ENCODE measurements around the gene TMPRSS3. TPM values are rescaled to one million over a fixed set of nuclear protein-coding genes. Genes with fewer than 3 reads are reported as not detected.

TMPRSS3 gene
- total and polyA plus RNA-seq, 9 of the 15 experiments (the other 6 are each of a cell fraction or from before 2014, with no cell fraction given) = 0.07 TPM; not detected in 8

DNA sequence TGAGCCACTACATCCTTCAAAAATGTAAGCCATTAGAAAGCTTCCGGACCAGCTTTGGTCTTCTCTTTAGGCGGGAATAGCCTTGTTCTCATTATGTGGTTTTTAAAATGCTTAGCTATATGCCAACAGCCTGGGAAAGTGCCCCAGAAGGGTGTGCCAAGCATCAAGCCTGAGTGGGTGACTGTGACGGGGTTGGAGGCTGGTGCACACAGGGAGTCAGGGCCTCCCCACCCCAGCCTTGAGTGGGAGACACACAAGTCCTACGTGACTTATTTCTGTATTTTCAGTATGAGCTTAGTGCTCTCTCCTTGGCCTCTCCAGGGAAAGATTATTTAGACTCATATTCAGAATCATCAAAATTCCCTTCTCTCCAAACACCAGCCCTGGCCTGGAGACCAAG lies 17.6 kb upstream of the TMPRSS3 start (continued):
- TF ChIP-seq, protein P1, sequence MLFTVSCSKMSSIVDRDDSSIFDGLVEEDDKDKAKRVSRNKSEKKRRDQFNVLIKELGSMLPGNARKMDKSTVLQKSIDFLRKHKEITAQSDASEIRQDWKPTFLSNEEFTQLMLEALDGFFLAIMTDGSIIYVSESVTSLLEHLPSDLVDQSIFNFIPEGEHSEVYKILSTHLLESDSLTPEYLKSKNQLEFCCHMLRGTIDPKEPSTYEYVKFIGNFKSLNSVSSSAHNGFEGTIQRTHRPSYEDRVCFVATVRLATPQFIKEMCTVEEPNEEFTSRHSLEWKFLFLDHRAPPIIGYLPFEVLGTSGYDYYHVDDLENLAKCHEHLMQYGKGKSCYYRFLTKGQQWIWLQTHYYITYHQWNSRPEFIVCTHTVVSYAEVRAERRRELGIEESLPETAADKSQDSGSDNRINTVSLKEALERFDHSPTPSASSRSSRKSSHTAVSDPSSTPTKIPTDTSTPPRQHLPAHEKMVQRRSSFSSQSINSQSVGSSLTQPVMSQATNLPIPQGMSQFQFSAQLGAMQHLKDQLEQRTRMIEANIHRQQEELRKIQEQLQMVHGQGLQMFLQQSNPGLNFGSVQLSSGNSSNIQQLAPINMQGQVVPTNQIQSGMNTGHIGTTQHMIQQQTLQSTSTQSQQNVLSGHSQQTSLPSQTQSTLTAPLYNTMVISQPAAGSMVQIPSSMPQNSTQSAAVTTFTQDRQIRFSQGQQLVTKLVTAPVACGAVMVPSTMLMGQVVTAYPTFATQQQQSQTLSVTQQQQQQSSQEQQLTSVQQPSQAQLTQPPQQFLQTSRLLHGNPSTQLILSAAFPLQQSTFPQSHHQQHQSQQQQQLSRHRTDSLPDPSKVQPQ (CRISPR knock-in tag; IDR thresholded peaks at IDR 0.05; ENCODE audit: borderline replicate concordance) = no peak
- no peak for TF ChIP-seq SPI1 (IDR thresholded peaks at IDR 0.05; ENCODE audit: borderline replicate concordance, low read depth, low read length)
- TF ChIP-seq, protein P2, sequence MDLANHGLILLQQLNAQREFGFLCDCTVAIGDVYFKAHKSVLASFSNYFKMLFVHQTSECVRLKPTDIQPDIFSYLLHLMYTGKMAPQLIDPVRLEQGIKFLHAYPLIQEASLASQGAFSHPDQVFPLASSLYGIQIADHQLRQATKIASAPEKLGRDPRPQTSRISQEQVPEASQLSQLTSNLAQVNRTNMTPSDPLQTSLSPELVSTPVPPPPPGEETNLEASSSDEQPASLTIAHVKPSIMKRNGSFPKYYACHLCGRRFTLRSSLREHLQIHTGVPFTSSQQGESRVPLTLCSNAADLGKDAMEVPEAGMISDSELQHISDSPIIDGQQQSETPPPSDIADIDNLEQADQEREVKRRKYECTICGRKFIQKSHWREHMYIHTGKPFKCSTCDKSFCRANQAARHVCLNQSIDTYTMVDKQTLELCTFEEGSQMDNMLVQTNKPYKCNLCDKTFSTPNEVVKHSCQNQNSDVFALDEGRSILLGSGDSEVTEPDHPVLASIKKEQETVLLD (IDR thresholded peaks at IDR 0.05) = no peak
- no peak for TF ChIP-seq ZNF263 (CRISPR knock-in tag; IDR thresholded peaks at IDR 0.05; ENCODE audit: borderline replicate concordance)

DNA sequence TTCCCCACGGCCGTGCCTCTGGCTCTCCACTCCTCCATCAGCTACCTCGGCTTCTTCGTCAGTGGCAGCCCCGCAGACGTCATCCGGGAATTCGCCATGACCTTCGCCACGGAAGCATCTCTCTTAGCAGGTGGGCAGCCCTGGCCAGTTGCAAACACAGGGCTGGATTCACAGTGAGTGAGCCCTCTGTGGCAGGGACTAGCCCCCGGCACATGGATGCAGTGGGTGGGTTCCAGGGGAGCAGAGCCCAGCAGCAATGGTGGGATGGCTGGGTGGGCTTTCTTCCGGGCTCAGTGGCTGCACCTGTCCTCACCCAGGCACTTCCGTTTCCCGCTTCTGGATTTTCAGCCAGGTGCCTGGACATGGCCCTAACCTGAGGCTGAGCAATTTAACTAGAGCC lies 17.2 kb upstream of the TMPRSS3 start:
- Histone ChIP-seq H3K79me2 (ENCODE audit: control insufficient read depth, insufficient read depth, low read length) (no peaks in the 10 kb centered on the region), H3K4me3 (no peak overlapping the region), H3K27ac (ENCODE audit: extremely low read depth, low read depth, low read length) (no peak overlapping the region), H3K36me3 (ENCODE audit: control insufficient read depth, insufficient read depth, low read length) (peaks cover 4% of the 10 kb centered on the region; the same call in 2 of the 3 replicates), H3K27me3 (ENCODE audit: control insufficient read depth in 2 of 2, insufficient read depth in 2 of 2, low read length in 2 of 2) (no peaks in the 10 kb centered on the region), H3K4me2 (ENCODE audit: insufficient read depth, low read length) (no peak overlapping the region), H3K9me3 (replicated peaks; ENCODE audit: control insufficient read depth, insufficient read depth, low read depth, low read length) (no peaks in the 10 kb centered on the region), H3K4me1 (replicated peaks in 1 of 2; ENCODE audit: control insufficient read depth in 2 of 2, insufficient read depth in 2 of 2, low read length in 2 of 2) (peaks cover 11 to 20% of the 10 kb centered on the region in 2 experiments; a peak in 4 of 5 replicates), H4K20me1 (replicated peaks; ENCODE audit: control insufficient read depth, insufficient read depth, low read length) (no peaks in the 10 kb centered on the region; the same call in 1 of the 2 replicates), H3K9ac (ENCODE audit: insufficient read depth in 1 of 2, low read depth in 2 of 2, low read length in 2 of 2) (no peak overlapping the region), H2AFZ (ENCODE audit: low read depth, low read length) (no peak overlapping the region), H3K9me1 (ENCODE audit: control insufficient read depth, insufficient read depth, low read length) (peaks cover 3% of the 10 kb centered on the region)
- POLR2A ChIA-PET = interaction anchor here (0.6 to 1.3 kb wide), 2 partner anchors 13 to 29 kb away, joined by 3 to 6 read pairs; no protein-coding TSS in a partner anchor
- 65% methylated on average over 14 of the region's 14 CpGs for WGBS (ENCODE audit: insufficient coverage, low coverage, missing lambda C conversion rate)
- in situ Hi-C loops (cut with MboI) (no loop called here), intact Hi-C loops (cut with micrococcal nuclease) (no loop called here)
- no peak for FAIRE-seq
- DNase-seq (ENCODE audit: extremely low read depth in 1 of 4, low spot score in 3 of 4) = no peak
- BruUV-seq (replicated peaks) = no TSS peak
- no peak for ATAC-seq
- CTCF ChIA-PET (ENCODE audit: low intra/inter-chr PET ratio) = no interaction called here
- TF ChIP-seq, protein P3, sequence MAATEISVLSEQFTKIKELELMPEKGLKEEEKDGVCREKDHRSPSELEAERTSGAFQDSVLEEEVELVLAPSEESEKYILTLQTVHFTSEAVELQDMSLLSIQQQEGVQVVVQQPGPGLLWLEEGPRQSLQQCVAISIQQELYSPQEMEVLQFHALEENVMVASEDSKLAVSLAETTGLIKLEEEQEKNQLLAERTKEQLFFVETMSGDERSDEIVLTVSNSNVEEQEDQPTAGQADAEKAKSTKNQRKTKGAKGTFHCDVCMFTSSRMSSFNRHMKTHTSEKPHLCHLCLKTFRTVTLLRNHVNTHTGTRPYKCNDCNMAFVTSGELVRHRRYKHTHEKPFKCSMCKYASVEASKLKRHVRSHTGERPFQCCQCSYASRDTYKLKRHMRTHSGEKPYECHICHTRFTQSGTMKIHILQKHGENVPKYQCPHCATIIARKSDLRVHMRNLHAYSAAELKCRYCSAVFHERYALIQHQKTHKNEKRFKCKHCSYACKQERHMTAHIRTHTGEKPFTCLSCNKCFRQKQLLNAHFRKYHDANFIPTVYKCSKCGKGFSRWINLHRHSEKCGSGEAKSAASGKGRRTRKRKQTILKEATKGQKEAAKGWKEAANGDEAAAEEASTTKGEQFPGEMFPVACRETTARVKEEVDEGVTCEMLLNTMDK (IDR thresholded peaks at IDR 0.05; ENCODE audit: borderline replicate concordance, insufficient read depth, low read depth, low read length, poor library complexity, severe bottlenecking) = no peak
- no peak for TF ChIP-seq ZNF124 (CRISPR knock-in tag; IDR thresholded peaks at IDR 0.05)
- no peak for TF ChIP-seq SIRT6 (IDR thresholded peaks at IDR 0.05; ENCODE audit: low read depth, low read length)
- TF ChIP-seq, protein P4, sequence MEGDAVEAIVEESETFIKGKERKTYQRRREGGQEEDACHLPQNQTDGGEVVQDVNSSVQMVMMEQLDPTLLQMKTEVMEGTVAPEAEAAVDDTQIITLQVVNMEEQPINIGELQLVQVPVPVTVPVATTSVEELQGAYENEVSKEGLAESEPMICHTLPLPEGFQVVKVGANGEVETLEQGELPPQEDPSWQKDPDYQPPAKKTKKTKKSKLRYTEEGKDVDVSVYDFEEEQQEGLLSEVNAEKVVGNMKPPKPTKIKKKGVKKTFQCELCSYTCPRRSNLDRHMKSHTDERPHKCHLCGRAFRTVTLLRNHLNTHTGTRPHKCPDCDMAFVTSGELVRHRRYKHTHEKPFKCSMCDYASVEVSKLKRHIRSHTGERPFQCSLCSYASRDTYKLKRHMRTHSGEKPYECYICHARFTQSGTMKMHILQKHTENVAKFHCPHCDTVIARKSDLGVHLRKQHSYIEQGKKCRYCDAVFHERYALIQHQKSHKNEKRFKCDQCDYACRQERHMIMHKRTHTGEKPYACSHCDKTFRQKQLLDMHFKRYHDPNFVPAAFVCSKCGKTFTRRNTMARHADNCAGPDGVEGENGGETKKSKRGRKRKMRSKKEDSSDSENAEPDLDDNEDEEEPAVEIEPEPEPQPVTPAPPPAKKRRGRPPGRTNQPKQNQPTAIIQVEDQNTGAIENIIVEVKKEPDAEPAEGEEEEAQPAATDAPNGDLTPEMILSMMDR (IDR thresholded peaks at IDR 0.05 in 2 of 3, conservative IDR thresholded peaks at IDR 0.05 in 1 of 3; ENCODE audit: insufficient read depth in 2 of 3, low read depth in 1 of 3, low read length in 3 of 3) = no peak
- TF ChIP-seq ZBED1 (IDR thresholded peaks at IDR 0.05) = no peak
